Measurements from ENCODE around the gene CREB5.

The CREB5 gene

GRCh38 chr7:28588602-28589001, 176.3 kb downstream of the CREB5 start:
- no peaks in the 10 kb centered on the region for H3K36me3 ChIP-seq (ENCODE audit: insufficient read depth, low read length)
- DNase-seq = no peak
- no peaks in the 10 kb centered on the region for H3K9me3 ChIP-seq (ENCODE audit: insufficient read depth, low read length, severe bottlenecking)
- no peak overlapping the region for H3K4me3 ChIP-seq (ENCODE audit: low read depth in 1 of 2, low read length in 2 of 2)
- no peak overlapping the region for H2AFZ ChIP-seq (ENCODE audit: low read depth, low read length)
- TF ChIP-seq CTCF (IDR thresholded peaks at IDR 0.05; ENCODE audit: borderline replicate concordance, extremely low read depth, low read length, poor library complexity, severe bottlenecking) = no peak
- TF ChIP-seq EZH2 (IDR thresholded peaks at IDR 0.05; ENCODE audit: borderline replicate concordance, low read depth, low read length, severe bottlenecking) = no peak
- H4K20me1 ChIP-seq (ENCODE audit: insufficient read depth, low read length) = no peaks in the 10 kb centered on the region
- H3K27me3 ChIP-seq (ENCODE audit: insufficient read depth, low read length, poor library complexity) = peaks cover 4% of the 10 kb centered on the region
- no peak overlapping the region for H3K4me2 ChIP-seq (ENCODE audit: insufficient read depth, low read length)
- H3K4me1 ChIP-seq (ENCODE audit: insufficient read depth, low read length) = no peaks in the 10 kb centered on the region
- H3K79me2 ChIP-seq (ENCODE audit: insufficient read depth, low read length) = no peaks in the 10 kb centered on the region
- H3K27ac ChIP-seq (ENCODE audit: low read length) = no peak overlapping the region
- no peak overlapping the region for H3K9ac ChIP-seq (ENCODE audit: low read depth, low read length)
- ATAC-seq (ENCODE audit: insufficient read depth, low read depth) = no peak

- Histone ChIP-seq H3K27me3 (ENCODE audit: insufficient read depth, low read length, poor library complexity) (no peaks in the 10 kb centered on the region), H3K27ac (ENCODE audit: low read length) (no peak overlapping the region), H3K9me3 (ENCODE audit: insufficient read depth, low read length, severe bottlenecking) (no peaks in the 10 kb centered on the region), H3K4me3 (ENCODE audit: low read depth in 1 of 2, low read length in 2 of 2) (no peak overlapping the region), H2AFZ (ENCODE audit: low read depth, low read length) (no peak overlapping the region), H3K4me2 (ENCODE audit: insufficient read depth, low read length) (no peak overlapping the region), H3K36me3 (ENCODE audit: insufficient read depth, low read length) (no peaks in the 10 kb centered on the region), H3K4me1 (ENCODE audit: insufficient read depth, low read length) (no peaks in the 10 kb centered on the region), H4K20me1 (ENCODE audit: insufficient read depth, low read length) (no peaks in the 10 kb centered on the region), H3K79me2 (ENCODE audit: insufficient read depth, low read length) (no peaks in the 10 kb centered on the region), H3K9ac (ENCODE audit: low read depth, low read length) (no peak overlapping the region)
- DNase-seq = no peak
- no peak for TF ChIP-seq EZH2 (IDR thresholded peaks at IDR 0.05; ENCODE audit: borderline replicate concordance, low read depth, low read length, severe bottlenecking)
- no peak for TF ChIP-seq CTCF (IDR thresholded peaks at IDR 0.05; ENCODE audit: borderline replicate concordance, extremely low read depth, low read length, poor library complexity, severe bottlenecking)
- no peak for ATAC-seq (ENCODE audit: insufficient read depth, low read depth)
Measured at GRCh38 chr7:28591041-28591674, 178.8 kb downstream of the CREB5 start.

GRCh38 chr7:28591725-28592349, 179.5 kb downstream of the CREB5 start:
- Histone ChIP-seq H3K4me3 (ENCODE audit: low read depth in 1 of 2, low read length in 2 of 2) (no peak overlapping the region), H3K36me3 (ENCODE audit: insufficient read depth, low read length) (no peaks in the 10 kb centered on the region), H4K20me1 (ENCODE audit: insufficient read depth, low read length) (no peaks in the 10 kb centered on the region), H3K27me3 (ENCODE audit: insufficient read depth, low read length, poor library complexity) (no peaks in the 10 kb centered on the region), H2AFZ (ENCODE audit: low read depth, low read length) (no peak overlapping the region), H3K4me1 (ENCODE audit: insufficient read depth, low read length) (no peaks in the 10 kb centered on the region), H3K4me2 (ENCODE audit: insufficient read depth, low read length) (no peak overlapping the region), H3K27ac (ENCODE audit: low read length) (no peak overlapping the region), H3K9me3 (ENCODE audit: insufficient read depth, low read length, severe bottlenecking) (no peaks in the 10 kb centered on the region), H3K9ac (ENCODE audit: low read depth, low read length) (no peak overlapping the region), H3K79me2 (ENCODE audit: insufficient read depth, low read length) (no peaks in the 10 kb centered on the region)
- DNase-seq (no peak), ATAC-seq (ENCODE audit: insufficient read depth, low read depth) (no peak)
- no peak for TF ChIP-seq CTCF (IDR thresholded peaks at IDR 0.05; ENCODE audit: borderline replicate concordance, extremely low read depth, low read length, poor library complexity, severe bottlenecking)
- TF ChIP-seq EZH2 (IDR thresholded peaks at IDR 0.05; ENCODE audit: borderline replicate concordance, low read depth, low read length, severe bottlenecking) = no peak

Measured in DND-41 (cell line).